ENCODE results near the gene PRKAG2.

Gene PRKAG2

DNA sequence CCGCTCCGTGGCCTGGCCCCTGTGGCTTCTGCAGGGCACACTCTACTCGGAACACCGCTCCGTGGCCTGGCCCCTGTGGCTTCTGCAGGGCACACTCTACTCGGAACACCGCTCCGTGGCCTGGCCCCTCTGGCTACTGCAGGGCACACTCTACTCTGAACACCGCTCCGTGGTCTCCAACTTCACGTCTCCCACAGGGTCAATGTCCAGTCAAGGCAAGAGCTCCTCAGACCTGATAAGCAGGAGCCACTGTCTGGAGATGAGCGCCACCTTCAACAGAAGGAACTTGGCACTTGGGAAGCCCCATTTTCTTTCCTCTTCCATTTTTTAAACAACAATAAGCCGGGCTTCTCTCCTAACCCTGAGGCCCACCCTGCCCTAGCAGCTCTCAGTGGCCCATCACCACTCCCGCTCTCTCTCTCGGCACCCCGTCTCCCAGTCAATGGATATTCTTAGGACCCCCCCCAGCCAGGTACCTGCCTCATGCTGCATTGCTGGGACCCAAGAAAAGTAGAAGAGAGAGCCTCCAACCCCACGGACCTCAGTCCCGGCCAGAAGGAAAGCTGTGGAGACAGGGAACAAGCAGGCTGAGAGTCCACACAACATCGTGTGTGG, 56.3 kb downstream of the PRKAG2 start:
- TF ChIP-seq, protein P1, sequence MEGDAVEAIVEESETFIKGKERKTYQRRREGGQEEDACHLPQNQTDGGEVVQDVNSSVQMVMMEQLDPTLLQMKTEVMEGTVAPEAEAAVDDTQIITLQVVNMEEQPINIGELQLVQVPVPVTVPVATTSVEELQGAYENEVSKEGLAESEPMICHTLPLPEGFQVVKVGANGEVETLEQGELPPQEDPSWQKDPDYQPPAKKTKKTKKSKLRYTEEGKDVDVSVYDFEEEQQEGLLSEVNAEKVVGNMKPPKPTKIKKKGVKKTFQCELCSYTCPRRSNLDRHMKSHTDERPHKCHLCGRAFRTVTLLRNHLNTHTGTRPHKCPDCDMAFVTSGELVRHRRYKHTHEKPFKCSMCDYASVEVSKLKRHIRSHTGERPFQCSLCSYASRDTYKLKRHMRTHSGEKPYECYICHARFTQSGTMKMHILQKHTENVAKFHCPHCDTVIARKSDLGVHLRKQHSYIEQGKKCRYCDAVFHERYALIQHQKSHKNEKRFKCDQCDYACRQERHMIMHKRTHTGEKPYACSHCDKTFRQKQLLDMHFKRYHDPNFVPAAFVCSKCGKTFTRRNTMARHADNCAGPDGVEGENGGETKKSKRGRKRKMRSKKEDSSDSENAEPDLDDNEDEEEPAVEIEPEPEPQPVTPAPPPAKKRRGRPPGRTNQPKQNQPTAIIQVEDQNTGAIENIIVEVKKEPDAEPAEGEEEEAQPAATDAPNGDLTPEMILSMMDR (IDR thresholded peaks at IDR 0.05; ENCODE audit: insufficient read depth, missing control alignments), result no peak
- FAIRE-seq (no peak), DNase-seq (ENCODE audit: insufficient read length, low spot score) (no peak)

DNA sequence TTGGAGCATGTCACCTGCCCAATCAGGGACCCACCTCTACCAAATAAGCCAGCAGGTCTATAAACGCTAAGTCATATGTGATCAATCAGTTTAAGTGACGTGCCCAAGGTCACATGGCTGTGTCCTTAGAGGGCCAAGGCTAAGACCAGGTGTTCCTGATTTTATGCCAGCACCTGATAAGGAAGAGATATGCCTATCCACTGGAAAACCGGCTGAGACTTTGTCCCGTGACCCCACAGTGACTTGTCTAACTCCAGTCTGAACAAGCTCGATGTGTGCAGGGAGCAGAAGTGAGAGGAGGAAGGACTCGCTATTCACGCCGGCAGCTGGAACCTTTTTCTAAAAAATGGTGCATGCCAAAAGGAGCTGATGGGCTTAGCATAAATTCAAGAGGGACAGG, 57.0 kb downstream of the PRKAG2 start:
- TF ChIP-seq, protein P1 (IDR thresholded peaks at IDR 0.05; ENCODE audit: insufficient read depth, missing control alignments), result no peak
- DNase-seq (ENCODE audit: insufficient read length, low spot score), result no peak
- no peak for FAIRE-seq

DNA sequence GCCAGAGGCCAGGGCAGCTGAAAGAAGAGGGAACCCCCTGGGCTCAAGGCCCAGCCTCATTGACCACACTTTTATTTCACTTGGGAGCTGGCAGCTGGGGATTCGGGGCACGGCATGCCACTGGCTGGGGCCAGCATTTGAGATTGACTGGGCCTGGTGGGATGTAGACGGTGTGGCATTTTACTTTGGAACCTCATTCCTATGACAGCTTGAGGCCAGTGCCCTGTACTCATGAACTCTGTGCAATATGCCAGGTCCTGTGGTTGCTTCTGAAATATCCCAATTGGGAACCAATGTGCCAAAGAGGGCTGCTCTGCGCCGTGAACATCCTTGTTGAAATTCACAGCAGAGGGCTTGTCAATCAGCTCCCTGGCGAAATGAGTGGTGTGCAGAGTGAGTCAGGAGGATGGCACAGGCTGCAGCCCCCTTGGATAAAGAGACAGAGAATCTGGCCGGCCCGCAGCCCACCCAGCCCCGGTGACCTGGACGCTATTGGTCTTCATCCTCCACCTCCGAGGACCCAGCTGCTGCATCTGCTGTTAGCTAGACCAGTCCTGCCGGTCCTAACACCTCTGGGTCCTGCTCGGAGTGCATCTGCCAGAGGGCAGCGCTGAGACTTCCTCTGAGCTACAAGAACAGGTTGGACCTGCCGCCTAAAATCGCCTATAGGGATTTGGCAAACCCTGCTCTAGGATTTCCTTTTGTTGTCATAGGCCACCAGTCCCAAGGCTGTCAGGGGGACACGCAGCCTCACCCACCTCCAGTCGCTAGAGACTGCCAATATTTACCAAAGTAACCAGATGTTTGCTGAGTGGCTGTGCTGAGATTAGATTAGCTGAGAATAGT, 58.0 kb downstream of the PRKAG2 start:
- TF ChIP-seq, protein P1 (IDR thresholded peaks at IDR 0.05; ENCODE audit: insufficient read depth, missing control alignments), result no peak
- DNase-seq (ENCODE audit: insufficient read length, low spot score) (no peak), FAIRE-seq (no peak)

DNA sequence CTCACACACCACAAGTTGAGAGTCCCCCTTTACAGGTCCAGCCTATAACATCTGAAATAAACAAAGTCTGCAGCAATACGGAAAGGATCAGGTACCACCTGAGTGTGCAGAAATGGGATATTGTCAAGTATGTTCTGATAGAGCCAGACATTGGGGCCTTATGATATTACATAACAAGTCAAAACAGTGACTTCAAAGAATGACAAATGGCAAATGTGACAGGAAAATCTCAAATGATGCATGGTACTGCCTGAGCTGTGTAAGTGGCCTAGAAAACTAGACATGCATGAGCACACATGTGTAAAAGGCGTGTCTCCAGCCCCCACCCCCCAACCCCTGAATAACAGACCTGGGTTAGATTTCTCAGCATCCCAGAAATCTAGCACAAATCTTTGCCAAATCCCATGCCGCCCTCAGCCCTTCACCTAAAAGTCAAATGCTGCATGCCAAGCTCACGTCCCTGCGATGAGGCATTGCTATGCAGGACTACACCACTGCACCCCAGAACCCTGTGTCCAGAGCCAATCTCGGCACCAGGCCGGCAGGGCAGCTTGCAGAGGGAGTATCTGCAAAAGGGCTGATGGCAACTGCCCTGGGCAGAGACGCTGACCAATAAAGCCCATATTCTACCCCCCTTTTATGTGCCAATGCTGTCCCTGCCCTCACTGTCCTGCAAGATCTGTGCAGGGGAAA, 58.8 kb downstream of the PRKAG2 start:
- DNase-seq (ENCODE audit: insufficient read length, low spot score) (no peak), FAIRE-seq (no peak)
- TF ChIP-seq, protein P1 (IDR thresholded peaks at IDR 0.05; ENCODE audit: insufficient read depth, missing control alignments), result no peak

DNA sequence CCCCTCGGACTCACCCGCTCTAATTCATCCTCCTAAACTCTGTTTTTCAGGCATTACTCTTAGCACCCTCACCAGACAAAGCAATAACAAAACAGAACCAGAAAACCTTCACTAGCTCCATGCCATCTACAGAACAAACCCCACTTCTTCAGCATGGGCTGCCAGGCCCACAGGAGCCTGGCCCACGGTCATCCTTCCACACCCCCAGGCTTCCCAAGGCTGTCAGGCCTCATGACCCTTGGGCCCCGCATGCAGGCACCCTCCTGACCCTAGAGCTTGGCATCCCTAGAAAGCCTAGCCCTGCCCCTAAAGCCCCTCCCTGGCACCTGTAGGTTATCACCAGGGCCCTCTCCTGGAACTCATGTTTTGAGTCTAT, 59.6 kb downstream of the PRKAG2 start:
- DNase-seq (ENCODE audit: insufficient read length, low spot score) (no peak), FAIRE-seq (no peak)
- TF ChIP-seq, protein P1 (IDR thresholded peaks at IDR 0.05; ENCODE audit: insufficient read depth, missing control alignments), result no peak

DNA sequence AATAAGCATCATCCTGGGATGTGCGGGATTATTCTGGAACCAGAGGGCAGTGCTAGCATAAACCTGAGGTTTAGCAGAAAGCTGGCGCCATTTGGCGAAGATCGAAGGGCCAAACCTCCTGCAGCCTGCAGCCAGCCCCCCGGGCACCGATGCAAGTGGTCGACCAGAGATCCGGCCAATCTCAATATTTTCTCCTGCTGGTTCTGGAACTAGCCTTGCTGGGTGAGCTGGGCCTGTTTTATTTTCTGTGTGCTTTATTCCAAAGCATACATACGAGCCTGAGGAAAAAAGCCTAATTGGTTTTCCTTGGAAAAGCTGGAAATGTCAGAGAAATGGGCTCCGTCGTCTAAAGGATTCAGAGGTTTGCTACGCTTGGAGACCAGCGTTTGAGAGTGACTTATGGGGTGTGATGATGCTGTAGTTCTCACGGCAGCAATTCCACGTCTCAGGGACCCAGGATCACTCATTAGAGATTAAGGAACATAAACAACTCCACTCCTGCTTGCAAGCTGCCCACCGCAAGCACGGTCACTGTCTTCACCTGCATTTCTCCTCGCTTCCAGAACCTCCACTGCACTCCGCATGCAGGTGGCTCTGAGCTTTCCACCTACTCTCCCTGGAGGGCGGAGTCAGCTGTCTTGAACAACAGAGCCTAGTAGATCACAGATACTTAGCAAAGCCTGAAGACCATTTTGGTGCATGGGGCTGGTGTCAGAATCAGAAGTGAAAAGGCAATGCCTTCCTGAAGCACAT, 60.2 kb downstream of the PRKAG2 start:
- no peak for DNase-seq (ENCODE audit: insufficient read length, low spot score)
- FAIRE-seq, result no peak
- TF ChIP-seq, protein P1 (IDR thresholded peaks at IDR 0.05; ENCODE audit: insufficient read depth, missing control alignments), result no peak

Data from D721Med (cell line).